DLD1 (cell line): ENCODE measurements around the gene MARCHF9.
"Not testable (repeated sequence)": the region's sequence is repeated elsewhere in the genome, so short reads cannot be mapped to it uniquely, and the experiment has no call there.

ENCODE experiments used
- in situ Hi-C: cut with HindIII; loops from 2 replicates; pipeline ENCODE4 v1.10.0; 2017; ENCODE audit warnings: low sequenced_read_pairs

The MARCHF9 gene, protein sequence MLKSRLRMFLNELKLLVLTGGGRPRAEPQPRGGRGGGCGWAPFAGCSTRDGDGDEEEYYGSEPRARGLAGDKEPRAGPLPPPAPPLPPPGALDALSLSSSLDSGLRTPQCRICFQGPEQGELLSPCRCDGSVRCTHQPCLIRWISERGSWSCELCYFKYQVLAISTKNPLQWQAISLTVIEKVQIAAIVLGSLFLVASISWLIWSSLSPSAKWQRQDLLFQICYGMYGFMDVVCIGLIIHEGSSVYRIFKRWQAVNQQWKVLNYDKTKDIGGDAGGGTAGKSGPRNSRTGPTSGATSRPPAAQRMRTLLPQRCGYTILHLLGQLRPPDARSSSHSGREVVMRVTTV

DNA sequence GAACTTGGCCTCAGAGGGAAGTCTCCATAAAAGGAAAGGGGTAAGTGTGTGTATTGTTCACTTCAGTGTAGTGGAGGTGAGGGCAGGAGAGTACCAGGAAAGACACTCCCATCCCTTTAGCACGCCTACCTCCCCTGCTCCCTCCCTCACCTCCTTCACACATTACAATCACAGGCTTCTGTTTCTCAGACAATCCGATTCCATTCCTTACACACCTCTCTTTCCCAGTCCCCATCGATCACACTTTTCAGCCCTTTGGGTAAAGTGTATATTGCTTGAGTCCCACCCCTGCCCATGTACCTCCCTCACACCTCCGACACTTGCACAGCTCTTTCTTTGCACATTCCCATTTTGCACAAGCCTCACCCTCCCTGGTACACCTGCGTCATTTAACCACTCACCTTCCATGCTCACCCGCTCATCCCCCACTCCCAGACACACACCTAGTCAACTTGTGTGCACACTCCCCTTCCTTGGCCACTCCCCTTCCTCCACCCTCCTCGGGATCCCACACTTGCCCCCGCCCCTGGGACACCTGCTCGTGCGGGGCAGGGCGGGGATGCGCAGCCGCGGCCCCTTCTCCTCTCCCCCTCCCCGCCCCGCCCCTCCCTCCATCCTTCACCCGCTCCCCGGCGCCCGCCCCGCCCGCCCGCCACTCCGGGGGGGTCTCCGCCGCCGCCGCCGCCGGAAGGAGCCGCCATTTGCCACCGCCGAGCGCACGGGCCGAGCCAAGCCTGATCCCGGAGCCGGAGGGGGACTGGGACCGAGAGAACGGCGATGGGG, at the start of gene MARCHF9:
Gene MARCHF9, plus strand, starts transcription at position 693 of the 783 bp plus-strand sequence. CDS start 426 bp downstream, outside the sequence.
- in situ Hi-C loops, result no loop called here

DNA sequence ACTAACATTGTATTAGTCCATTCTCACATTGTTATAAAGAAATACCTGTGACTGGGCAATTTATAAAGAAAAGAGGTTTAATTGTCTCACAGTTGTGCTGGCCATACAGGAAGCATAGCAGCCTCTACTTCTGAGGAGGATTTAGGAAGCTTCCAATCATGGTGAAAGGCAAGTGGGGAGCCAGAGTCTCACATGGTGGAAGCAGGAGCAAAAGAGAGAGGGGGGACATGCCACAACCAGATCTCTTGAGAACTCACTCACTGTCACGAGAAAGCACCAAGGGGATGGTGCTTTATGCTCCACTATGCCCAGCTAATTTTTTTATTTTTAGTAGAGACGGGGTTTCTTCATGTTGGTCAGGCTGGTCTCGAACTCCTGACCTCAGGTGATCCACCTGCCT, 47.7 kb upstream of the MARCHF9 start:
- in situ Hi-C loops, result no loop called here

DNA sequence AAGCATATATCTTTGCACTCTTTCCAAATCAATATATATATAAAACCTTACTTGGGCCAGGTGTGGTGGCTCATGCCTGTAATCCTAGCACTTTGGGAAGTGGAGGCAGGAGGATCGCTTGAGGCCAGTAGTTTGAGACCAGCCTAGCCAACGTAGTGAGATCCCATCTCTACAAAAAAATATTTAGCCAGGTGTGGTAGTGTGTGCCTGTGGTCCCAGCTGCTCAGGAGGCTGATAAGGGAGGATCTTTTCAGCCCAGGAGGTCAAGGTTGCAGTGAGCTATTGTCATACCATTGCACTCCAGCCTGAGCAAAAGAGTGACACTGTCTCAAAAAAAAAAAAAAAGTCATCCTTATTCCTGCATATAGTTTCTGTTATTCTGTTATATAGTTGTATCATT, 46.6 kb upstream of the MARCHF9 start:
- in situ Hi-C loops, result no loop called here

DNA sequence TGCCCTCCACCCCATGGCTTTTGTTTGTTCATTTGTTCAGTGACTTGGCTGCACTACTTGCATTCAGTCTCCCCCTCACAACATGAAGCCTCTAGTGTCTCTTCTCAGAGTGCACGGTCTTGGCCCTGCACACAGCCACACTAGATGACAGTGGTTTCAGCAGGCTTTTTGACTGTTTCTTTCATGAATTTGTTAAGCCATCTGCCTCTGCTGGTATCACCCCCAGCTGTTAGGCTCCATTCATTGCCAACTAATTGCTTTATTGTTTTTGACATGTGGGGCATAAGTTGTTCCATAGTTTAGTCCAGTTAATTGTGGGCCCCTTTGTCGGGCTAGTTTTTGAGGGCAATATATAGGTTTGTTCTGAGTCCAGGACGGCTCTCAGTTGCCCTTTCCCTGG, 42.2 kb upstream of the MARCHF9 start:
- in situ Hi-C loops, result no loop called here

DNA sequence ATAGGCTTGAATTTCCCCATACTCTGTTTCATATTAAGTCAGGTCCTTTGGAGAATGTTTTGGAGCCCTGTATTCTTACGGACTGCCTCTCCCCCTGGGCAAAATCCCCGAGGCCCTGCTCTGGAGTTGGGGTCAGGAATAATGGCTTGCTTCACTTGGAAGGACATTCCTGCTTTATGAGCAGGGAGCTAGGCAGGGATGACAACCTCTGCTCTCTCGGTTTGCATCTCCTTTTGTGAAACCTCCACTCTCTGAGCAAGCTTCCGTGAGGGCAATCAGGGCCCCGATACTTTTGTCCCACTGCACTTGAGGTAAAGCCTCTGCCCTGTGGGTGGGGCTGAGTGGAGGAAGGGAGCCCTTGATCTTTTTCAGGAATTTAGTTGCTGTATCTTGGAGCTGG, 41.7 kb upstream of the MARCHF9 start:
- in situ Hi-C loops, result no loop called here

DNA sequence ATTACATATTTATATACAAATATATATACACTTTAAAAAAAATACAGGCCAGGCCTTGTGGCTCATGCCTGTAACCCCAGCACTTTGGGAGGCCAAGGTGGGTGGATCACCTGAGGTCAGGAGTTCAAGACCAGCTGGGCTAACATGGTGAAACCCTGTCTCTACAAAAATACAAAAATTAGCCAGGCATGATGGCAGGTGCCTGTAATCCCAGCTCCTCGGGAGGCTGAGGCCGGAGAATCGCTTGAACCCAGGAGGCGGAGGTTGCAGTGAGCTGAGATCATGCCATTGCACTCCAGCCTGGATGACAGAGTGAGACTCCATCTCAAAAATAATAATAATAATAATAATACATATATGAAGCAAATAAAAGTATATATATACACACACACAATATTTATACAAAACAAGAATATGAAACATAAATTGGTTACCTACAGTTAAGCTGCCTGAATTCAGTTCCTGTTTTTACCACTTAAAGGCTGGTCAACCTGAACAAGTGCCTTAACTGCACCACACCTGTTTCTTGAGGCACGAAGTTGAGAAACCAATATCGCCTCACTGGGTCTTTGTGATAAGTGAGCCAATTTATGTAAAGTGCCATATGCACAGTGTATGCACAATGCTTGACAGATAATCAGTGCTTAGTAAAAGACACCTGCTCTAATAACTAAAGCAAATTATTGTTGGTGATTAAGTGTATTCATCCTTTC, 39.7 kb upstream of the MARCHF9 start:
- in situ Hi-C loops, result not testable (repeated sequence)

DNA sequence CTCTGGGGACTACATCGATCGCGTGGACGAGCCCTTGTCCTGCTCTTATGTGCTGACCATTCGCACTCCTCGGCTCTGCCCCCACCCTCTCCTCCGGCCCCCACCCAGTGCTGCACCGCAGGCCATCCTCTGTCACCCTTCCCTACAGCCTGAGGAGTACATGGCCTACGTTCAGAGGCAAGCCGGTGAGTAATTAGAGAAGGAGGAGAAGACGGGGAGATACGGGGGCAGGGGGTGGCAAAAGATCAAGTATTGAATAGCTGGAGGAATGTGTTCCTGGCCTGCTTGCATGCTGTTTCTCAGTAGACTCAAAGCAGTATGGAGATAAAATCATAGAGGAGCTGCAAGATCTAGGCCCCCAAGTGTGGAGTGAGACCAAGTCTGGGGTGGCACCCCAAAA, 39.1 kb upstream of the MARCHF9 start:
- in situ Hi-C loops, result no loop called here

DNA sequence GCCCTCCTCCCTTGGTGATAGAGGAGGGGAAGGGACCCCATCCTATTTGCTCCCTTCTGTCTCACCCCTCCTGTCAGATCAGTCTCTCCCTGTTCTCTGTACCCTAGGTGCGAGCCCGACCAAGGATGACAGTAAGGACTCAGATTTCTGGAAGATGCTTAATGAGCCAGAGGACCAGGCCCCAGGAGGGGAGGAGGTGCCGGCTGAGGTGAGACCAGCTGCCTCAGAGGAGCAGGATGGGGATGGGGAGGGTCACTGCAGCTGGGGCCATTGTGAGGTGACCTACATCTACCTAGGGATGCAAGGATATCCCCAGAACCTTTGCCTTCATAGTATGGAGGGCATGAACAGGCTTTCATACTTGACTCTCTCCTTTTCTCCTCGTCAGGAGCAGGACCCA, 38.6 kb upstream of the MARCHF9 start:
- in situ Hi-C loops, result no loop called here

DNA sequence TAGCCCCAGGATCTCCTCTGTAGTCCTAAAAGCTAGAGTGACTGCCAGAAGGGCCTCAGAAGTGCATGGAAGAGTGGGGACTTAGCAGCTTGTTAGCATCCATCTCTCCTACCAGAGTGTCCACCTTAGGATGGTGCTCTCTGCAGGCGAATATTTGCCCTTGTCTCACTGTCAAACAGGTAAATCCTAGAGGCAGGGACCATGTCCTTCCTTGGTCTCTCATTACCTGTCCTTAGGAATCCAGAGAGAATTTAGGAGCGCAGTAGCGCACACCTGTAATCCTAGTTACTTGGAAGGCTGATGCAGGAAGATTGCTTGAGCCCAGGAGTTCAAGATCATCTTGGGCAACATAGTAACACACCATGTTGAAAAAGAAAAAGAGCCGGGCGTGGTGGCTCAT, 37.8 kb upstream of the MARCHF9 start:
- in situ Hi-C loops, result no loop called here

DNA sequence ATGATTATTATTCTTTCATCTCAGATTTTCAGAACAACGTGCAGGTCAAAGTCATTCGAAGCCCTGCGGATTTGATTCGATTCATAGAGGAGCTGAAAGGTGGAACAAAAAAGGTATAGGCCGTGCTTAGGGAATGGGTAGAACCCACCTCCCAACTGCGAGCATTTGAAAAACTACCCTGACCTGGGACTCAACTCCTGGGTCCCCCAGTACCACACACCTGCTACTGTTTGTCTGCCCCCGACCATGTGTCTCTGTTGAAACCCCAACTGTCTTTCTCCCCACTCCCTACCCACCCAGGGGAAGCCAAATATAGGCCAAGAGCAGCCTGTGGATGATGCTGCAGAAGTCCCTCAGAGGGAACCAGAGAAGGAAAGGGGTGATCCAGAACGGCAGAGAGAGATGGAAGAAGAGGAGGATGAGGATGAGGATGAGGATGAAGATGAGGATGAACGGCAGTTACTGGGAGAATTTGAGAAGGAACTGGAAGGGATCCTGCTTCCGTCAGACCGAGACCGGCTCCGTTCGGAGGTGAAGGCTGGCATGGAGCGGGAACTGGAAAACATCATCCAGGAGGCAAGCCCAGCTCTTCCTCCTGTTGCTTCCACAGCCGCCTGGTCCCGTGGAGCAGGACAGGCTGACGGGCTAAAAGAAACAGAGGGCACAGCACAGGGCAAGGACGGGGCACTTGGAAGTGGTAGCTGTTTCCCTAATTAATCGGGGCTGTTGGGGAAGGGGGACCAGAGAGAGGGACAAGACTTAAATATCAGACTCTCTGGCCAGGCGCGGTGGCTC, 36.9 kb upstream of the MARCHF9 start:
- in situ Hi-C loops, result no loop called here

DNA sequence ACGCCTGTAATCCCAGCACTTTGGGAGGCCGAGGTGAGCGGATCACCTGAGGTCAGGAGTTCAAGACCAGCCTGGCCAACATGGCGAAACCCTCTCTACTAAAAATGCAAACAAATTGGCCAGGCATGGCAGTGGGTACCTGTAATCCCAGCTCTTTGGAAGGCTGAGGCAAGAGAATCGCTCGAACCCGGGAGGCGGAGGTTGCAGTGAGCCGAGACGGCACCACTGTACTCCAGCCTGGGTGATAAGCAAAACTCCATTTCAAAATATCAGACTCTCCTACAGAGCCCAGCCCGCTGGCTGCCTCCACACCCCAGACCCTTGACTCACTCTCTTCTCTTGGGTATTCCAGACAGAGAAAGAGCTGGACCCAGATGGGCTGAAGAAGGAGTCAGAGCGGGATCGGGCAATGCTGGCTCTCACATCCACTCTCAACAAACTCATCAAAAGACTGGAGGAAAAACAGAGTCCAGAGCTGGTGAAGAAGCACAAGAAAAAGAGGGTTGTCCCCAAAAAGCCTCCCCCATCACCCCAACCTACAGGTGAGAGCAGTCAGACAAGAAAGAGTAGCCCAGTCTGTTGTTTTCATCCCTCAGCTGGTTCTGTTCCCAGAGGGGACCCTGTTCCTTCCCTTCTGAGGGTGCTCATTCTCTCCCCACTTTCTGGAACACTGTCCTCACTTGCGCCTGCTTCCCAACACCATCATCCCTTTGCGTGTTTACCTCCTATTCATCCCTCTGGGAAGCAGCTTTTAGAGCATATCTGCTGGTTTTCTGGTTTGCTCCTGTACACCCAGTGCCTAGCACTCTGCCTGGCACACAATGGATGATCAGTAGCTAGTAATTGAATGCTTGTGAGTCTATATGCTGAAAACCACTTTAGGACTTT, 36.0 kb upstream of the MARCHF9 start:
- in situ Hi-C loops, result no loop called here

DNA sequence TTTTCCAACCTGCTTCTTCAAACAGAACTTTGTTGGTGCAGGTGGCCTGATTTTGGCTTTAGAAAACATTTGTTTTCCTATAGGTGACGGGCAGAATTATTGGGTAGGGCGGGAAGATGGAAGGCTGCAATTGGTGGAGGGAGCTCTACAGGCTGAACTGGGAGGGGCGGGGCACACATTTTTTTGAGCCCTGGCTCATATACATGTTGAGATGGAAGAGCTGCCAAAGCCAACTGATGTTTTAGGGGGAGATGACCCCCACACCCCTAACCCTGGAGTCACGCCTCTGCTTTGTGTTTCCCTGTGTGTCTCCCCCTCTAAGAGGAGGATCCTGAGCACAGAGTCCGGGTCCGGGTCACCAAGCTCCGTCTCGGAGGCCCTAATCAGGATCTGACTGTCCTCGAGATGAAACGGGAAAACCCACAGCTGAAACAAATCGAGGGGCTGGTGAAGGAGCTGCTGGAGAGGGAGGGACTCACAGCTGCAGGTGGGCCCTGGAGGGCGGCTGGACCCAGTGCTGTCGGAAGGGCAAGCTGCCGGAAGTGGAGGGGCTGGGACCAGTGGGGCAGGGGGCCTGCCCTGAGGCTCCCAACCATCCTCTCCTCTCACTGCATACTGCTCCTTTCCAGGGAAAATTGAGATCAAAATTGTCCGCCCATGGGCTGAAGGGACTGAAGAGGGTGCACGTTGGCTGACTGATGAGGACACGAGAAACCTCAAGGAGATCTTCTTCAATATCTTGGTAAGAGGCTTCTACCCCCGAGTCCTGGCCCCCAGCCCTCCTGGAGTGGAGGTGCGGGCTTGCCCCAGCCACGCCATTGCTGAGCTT, 34.9 kb upstream of the MARCHF9 start:
- in situ Hi-C loops, result no loop called here

DNA sequence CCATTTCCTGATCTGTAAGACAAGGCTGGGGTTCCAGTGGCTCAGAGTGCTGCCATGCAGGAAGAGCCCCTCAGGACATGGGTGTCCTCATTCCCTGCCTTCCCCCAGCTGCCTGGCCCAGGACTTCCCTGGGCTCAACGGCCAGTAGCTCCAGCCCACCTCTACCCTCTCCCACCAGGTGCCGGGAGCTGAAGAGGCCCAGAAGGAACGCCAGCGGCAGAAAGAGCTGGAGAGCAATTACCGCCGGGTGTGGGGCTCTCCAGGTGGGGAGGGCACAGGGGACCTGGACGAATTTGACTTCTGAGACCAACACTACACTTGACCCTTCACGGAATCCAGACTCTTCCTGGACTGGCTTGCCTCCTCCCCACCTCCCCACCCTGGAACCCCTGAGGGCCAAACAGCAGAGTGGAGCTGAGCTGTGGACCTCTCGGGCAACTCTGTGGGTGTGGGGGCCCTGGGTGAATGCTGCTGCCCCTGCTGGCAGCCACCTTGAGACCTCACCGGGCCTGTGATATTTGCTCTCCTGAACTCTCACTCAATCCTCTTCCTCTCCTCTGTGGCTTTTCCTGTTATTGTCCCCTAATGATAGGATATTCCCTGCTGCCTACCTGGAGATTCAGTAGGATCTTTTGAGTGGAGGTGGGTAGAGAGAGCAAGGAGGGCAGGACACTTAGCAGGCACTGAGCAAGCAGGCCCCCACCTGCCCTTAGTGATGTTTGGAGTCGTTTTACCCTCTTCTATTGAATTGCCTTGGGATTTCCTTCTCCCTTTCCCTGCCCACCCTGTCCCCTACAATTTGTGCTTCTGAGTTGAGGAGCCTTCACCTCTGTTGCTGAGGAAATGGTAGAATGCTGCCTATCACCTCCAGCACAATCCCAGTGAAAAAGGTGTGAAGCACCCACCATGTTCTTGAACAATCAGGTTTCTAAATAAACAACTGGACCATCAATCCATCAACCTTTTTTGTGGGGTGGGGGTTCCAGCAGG, 34.0 kb upstream of the MARCHF9 start:
- in situ Hi-C loops, result no loop called here

DNA sequence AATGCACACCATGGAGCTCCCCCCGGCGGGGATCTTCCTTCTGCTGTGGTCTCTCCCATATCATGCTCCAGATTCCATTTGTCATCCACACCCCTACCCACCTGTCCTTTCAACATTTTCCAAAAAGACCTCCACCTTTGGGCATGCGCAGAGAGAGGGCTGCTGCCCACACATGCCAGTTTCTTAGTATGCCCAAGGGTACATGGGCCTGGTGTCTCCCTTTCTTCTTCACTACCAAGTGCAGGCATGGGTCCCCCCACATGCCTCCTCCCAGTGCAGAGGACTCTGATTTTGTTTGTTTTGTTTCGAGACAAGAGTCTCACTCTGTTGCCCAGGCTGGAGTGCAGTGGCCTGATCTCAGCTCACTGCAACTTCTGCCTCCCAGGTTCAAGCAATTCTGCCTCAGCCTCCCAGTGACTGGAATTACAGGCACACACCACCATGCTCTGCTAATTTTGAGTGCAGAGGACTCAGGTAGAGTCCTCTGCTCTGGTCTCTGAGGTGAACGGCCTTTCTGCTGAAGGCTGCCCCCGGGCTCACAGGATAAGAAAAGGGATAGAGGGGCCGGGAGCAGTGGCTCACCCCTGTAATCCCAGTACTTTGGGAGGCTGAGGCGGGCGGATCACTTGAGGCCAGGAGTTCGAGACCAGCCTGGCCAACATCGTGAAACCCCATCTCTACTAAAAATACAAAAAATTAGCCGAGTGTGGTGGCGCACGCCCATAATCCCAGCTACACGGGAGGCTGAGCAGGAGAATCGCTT, 32.9 kb upstream of the MARCHF9 start:
- in situ Hi-C loops, result not testable (repeated sequence)

DNA sequence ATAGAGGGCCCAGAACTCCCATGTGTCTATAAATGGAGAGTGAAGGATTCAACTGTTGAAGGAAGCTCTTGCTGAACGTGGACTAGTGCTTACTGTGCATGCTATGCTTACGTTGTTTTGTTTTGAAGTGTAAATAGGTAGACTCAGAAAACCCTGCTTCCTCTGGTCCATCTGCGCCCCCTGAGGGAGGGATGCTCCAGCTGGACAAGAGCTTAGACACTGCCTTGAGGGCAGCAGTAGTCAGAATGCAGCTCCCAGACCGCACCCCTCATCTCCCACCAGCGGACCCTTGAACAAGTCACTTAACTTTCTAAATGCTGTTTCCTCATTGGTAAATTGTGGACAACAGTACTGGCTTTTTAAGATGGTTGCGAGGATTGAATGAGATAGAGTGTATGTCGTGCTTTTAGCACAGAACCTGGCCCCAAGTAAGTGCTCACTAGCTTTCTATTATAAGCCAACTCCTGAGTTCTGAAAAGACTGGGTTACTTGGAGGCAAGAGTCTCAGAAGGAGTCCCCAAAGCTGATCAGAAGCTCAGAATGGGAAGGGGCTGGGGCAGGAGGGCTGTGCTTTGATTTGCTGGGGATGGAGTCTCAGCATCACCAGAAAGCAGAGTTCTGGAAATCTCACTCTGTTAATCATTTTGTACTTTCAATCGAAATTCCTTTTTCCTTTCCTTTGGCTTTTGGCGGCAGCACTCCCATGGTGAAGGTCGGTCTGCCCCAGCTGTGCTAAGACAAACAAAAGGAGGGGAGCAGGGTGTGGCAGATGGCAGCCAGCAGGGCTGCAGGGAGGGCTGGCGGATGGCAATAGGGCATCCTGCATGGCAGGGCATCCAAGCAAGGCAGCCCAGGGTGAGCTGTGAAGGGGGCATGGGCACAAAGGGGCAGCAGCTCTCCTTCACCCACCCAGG, 31.9 kb upstream of the MARCHF9 start:
- in situ Hi-C loops, result no loop called here

DNA sequence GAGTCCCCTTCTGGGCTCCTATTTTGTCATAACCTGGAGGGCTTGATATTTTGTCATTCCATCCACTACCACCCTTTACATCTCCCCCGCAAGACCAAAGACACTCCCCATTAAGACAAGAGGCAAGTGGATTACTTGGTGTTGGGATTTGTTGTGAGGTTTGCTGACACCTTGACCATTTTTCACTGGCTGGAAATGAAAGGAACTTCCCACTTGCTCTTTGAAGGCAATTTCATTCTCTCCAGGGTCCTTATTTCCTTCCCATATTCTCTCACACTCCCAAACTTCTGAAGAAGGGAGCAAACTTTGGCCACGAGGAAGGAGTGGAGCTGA, 31.3 kb upstream of the MARCHF9 start:
- in situ Hi-C loops, result no loop called here
